Thoracic aorta (tissue), 2 donors: ENCODE results near the gene ABLIM2. TPM values are rescaled to one million over a fixed set of nuclear protein-coding genes. Genes with fewer than 3 reads are reported as not detected.

Experiments
- ATAC-seq: fragments of 150-250 bp; one replicate; pipeline ENCODE4 v1.8.0; 2017; ENCODE audit warnings: low read depth; ENCODE audit not compliant: insufficient number of reproducible peaks, low FRiP score
- DNase-seq: peaks from one replicate; pipeline ENCODE4 v3.0.0-alpha.2; 2020; ENCODE audit warnings: low spot score
- H3K27ac ChIP-seq, 2 donors: fragments of 200-600 bp; sonication (generic); 1 replicate in 1 of 2; 2 replicates in 1 of 2; pipeline ENCODE4 v1.5.1; 2016; ENCODE audit warnings: mild to moderate bottlenecking in 2 of 2, moderate library complexity in 2 of 2
- H3K27me3 ChIP-seq: fragments of 200-600 bp; sonication (generic); replicated peaks from 2 replicates; pipeline ENCODE4 v1.6.0; 2016; ENCODE audit warnings: mild to moderate bottlenecking; ENCODE audit not compliant: insufficient read depth
- H3K36me3 ChIP-seq: fragments of 200-600 bp; sonication (generic); one replicate; pipeline ENCODE4 v1.5.1; 2016
- H3K4me1 ChIP-seq, 2 donors: fragments of 200-600 bp; sonication (generic); 1 replicate in 1 of 2; 2 replicates in 1 of 2; pipeline versions ENCODE4 v1.5.1 to v1.6.0; 2016; ENCODE audit warnings: low read depth in 2 of 2, mild to moderate bottlenecking in 1 of 2; ENCODE audit not compliant: control insufficient read depth in 1 of 2
- H3K4me3 ChIP-seq: fragments of 200-600 bp; sonication (generic); 2 replicates; pipeline ENCODE4 v1.5.1; 2016; ENCODE audit warnings: mild to moderate bottlenecking
- H3K9me3 ChIP-seq: fragments of 200-600 bp; sonication (generic); 2 replicates; pipeline ENCODE4 v1.5.1; 2016
- CTCF ChIP-seq: fragments of 200-600 bp; sonication (generic); IDR thresholded peaks from one replicate; pipeline ENCODE4 v1.5.1; 2019; ENCODE audit warnings: antibody characterized with exemption
- total RNA-seq, 2 donors: library from RNA; depleted of rRNA; stranded (reverse); fragments of >200 nt; gene quantifications; one replicate each; pipeline versions ENCODE4 v1.1.0 to v1.2.3, GENCODE V29; 2016

ABLIM2 gene
- total RNA-seq, 2 donors from 2014 or later, result 25.6 to 28.6 TPM

GRCh38 chr4:8077181-8078108 lies 81.2 kb downstream of the ABLIM2 start:
- TF ChIP-seq CTCF, result no peak
- no peak overlapping the region for H3K4me3 ChIP-seq
- no peak overlapping the region for H3K27ac ChIP-seq
- no peaks in the 10 kb centered on the region for H3K36me3 ChIP-seq
- DNase-seq (no peak), ATAC-seq (no peak)
- H3K4me1 ChIP-seq, result no peaks in the 10 kb centered on the region
- no peaks in the 10 kb centered on the region for H3K27me3 ChIP-seq
- H3K9me3 ChIP-seq, result no peaks in the 10 kb centered on the region

GRCh38 chr4:8076023-8076422 lies 82.6 kb downstream of the ABLIM2 start:
- Histone ChIP-seq H3K27ac (no peak overlapping the region), H3K4me3 (no peak overlapping the region), H3K36me3 (no peaks in the 10 kb centered on the region), H3K4me1 (no peaks in the 10 kb centered on the region), H3K9me3 (no peaks in the 10 kb centered on the region), H3K27me3 (no peaks in the 10 kb centered on the region)
- ATAC-seq, result no peak
- no peak for TF ChIP-seq CTCF
- DNase-seq, result no peak

- Histone ChIP-seq H3K27me3 (no peaks in the 10 kb centered on the region), H3K4me1 (no peaks in the 10 kb centered on the region), H3K9me3 (no peaks in the 10 kb centered on the region), H3K36me3 (no peaks in the 10 kb centered on the region), H3K4me3 (no peak overlapping the region), H3K27ac (no peak overlapping the region)
- DNase-seq, result no peak
- no peak for ATAC-seq
- TF ChIP-seq CTCF, result no peak
Measured at GRCh38 chr4:8073206-8073863, 85.3 kb downstream of the ABLIM2 start.

- H3K4me3 ChIP-seq, result no peak overlapping the region
- TF ChIP-seq CTCF, result no peak
- H3K9me3 ChIP-seq, result no peaks in the 10 kb centered on the region
- no peaks in the 10 kb centered on the region for H3K4me1 ChIP-seq
- H3K27ac ChIP-seq, result no peak overlapping the region
- DNase-seq (no peak), ATAC-seq (no peak)
- no peaks in the 10 kb centered on the region for H3K27me3 ChIP-seq
- no peaks in the 10 kb centered on the region for H3K36me3 ChIP-seq
Measured at GRCh38 chr4:8072235-8072968, 86.2 kb downstream of the ABLIM2 start.

GRCh38 chr4:8071766-8072165 lies 86.8 kb downstream of the ABLIM2 start:
- ATAC-seq (no peak), DNase-seq (no peak)
- no peaks in the 10 kb centered on the region for H3K9me3 ChIP-seq
- no peaks in the 10 kb centered on the region for H3K4me1 ChIP-seq
- no peak overlapping the region for H3K4me3 ChIP-seq
- H3K27ac ChIP-seq, result no peak overlapping the region
- no peak for TF ChIP-seq CTCF
- H3K36me3 ChIP-seq, result no peaks in the 10 kb centered on the region
- no peaks in the 10 kb centered on the region for H3K27me3 ChIP-seq
